ENCODE measurements around the gene PRDM9.

GRCh38 chr5:23490993-23491392 is 16.4 kb upstream of the PRDM9 start:
- TF ChIP-seq, protein P1, sequence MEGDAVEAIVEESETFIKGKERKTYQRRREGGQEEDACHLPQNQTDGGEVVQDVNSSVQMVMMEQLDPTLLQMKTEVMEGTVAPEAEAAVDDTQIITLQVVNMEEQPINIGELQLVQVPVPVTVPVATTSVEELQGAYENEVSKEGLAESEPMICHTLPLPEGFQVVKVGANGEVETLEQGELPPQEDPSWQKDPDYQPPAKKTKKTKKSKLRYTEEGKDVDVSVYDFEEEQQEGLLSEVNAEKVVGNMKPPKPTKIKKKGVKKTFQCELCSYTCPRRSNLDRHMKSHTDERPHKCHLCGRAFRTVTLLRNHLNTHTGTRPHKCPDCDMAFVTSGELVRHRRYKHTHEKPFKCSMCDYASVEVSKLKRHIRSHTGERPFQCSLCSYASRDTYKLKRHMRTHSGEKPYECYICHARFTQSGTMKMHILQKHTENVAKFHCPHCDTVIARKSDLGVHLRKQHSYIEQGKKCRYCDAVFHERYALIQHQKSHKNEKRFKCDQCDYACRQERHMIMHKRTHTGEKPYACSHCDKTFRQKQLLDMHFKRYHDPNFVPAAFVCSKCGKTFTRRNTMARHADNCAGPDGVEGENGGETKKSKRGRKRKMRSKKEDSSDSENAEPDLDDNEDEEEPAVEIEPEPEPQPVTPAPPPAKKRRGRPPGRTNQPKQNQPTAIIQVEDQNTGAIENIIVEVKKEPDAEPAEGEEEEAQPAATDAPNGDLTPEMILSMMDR (conservative IDR thresholded peaks at IDR 0.05; ENCODE audit: low read depth, low read length): no peak
- no peak for TF ChIP-seq EZH2 (IDR thresholded peaks at IDR 0.05; ENCODE audit: borderline replicate concordance, low read depth, low read length, poor library complexity, severe bottlenecking)
